ENCODE results near the gene CARD10. TPM values are rescaled to one million over a fixed set of nuclear protein-coding genes. Genes with fewer than 3 reads are reported as not detected.
A peak's percentile ranks its signal among the peaks of the same experiment; 100 is the strongest.

CARD10 gene
- polyA plus RNA-seq, 3 donors: 0.03 TPM; not detected in 2

GRCh38 chr22:37517826-37518450, 1.3 kb downstream of the CARD10 start:
- Histone ChIP-seq H3K27ac (ENCODE audit: low read depth in 1 of 2, low read length in 2 of 2) (no peak overlapping the region), H2AFZ (ENCODE audit: insufficient read depth, low read depth, low read length, poor library complexity, severe bottlenecking) (no peak overlapping the region), H3K27me3 (ENCODE audit: control insufficient read depth in 2 of 2, insufficient read depth in 2 of 2, low read length in 2 of 2) (peaks cover 16 to 46% of the 10 kb centered on the region in 2 donors), H3K79me2 (ENCODE audit: insufficient read depth, low read length) (no peaks in the 10 kb centered on the region), H3K9ac (ENCODE audit: insufficient read depth, low read length, poor library complexity, severe bottlenecking) (no peak overlapping the region), H3K36me3 (replicated peaks in 1 of 2; ENCODE audit: control insufficient read depth in 1 of 2, insufficient read depth in 2 of 2, low read length in 2 of 2) (no peaks in the 10 kb centered on the region), H3K9me3 (replicated peaks in 1 of 2; ENCODE audit: control insufficient read depth in 1 of 2, insufficient read depth in 1 of 2, low read length in 2 of 2) (peaks cover 0 to 6% of the 10 kb centered on the region in 2 donors), H3K4me3 (replicated peaks in 1 of 3; ENCODE audit: low read depth in 2 of 3, low read length in 3 of 3) (no peak overlapping the region), H4K20me1 (ENCODE audit: insufficient read depth, low read length) (no peaks in the 10 kb centered on the region), H3K4me1 (ENCODE audit: control insufficient read depth in 1 of 2, insufficient read depth in 2 of 2, low read length in 2 of 2) (peaks cover 4 to 12% of the 10 kb centered on the region in 2 donors), H3K4me2 (replicated peaks; ENCODE audit: extremely low read depth, low read length, poor library complexity, severe bottlenecking) (no peak overlapping the region)
- Mint-ChIP-seq H3K4me3 (peak overlapping the region in 1 of 2 donors; percentile 82), H3K27me3 (ENCODE audit: low read depth in 3 of 3) (peaks cover 44 to 60% (median 56%) of the 10 kb centered on the region in 3 donors), H3K27ac (no peak overlapping the region), H3K36me3 (peaks cover 0 to 2% of the 10 kb centered on the region in 2 donors), H3K4me1 (peaks cover 9% of the 10 kb centered on the region), H3K9me3 (peaks cover 3 to 16% (median 6%) of the 10 kb centered on the region in 7 donors)
- DNase-seq: no peak
- intact Hi-C loops (cut with micrococcal nuclease): no loop called here
- no peak for TF ChIP-seq CTCF (IDR thresholded peaks at IDR 0.05)
- 97% methylated on average over 12 of the region's 15 CpGs for WGBS (ENCODE audit: insufficient coverage)

GRCh38 chr22:37516456-37516855, 2.8 kb downstream of the CARD10 start:
- H3K27me3 ChIP-seq (ENCODE audit: control insufficient read depth in 2 of 2, insufficient read depth in 2 of 2, low read length in 2 of 2): peaks cover 16 to 41% of the 10 kb centered on the region in 2 donors
- peaks cover 4 to 12% of the 10 kb centered on the region in 2 donors for H3K4me1 ChIP-seq (ENCODE audit: control insufficient read depth in 1 of 2, insufficient read depth in 2 of 2, low read length in 2 of 2)
- peaks cover 0 to 2% of the 10 kb centered on the region in 2 donors for H3K36me3 Mint-ChIP-seq
- no peak overlapping the region for H2AFZ ChIP-seq (ENCODE audit: insufficient read depth, low read depth, low read length, poor library complexity, severe bottlenecking)
- peaks cover 0 to 6% of the 10 kb centered on the region in 2 donors for H3K9me3 ChIP-seq (replicated peaks in 1 of 2; ENCODE audit: control insufficient read depth in 1 of 2, insufficient read depth in 1 of 2, low read length in 2 of 2)
- no CpG with 5 or more reads among the region's 1 CpG for WGBS (ENCODE audit: insufficient coverage)
- H3K9ac ChIP-seq (ENCODE audit: insufficient read depth, low read length, poor library complexity, severe bottlenecking): no peak overlapping the region
- H3K27ac ChIP-seq (ENCODE audit: low read depth in 1 of 2, low read length in 2 of 2): no peak overlapping the region
- DNase-seq: no peak
- peaks cover 9% of the 10 kb centered on the region for H3K4me1 Mint-ChIP-seq
- no peak overlapping the region for H3K27ac Mint-ChIP-seq
- H3K9me3 Mint-ChIP-seq: peaks cover 3 to 16% (median 6%) of the 10 kb centered on the region in 7 donors
- intact Hi-C loops (cut with micrococcal nuclease): no loop called here
- H3K27me3 Mint-ChIP-seq (ENCODE audit: low read depth in 3 of 3): peaks cover 37 to 56% (median 52%) of the 10 kb centered on the region in 3 donors
- no peaks in the 10 kb centered on the region for H4K20me1 ChIP-seq (ENCODE audit: insufficient read depth, low read length)
- H3K4me3 ChIP-seq (replicated peaks in 1 of 3; ENCODE audit: low read depth in 2 of 3, low read length in 3 of 3): no peak overlapping the region
- no peaks in the 10 kb centered on the region for H3K36me3 ChIP-seq (replicated peaks in 1 of 2; ENCODE audit: control insufficient read depth in 1 of 2, insufficient read depth in 2 of 2, low read length in 2 of 2)
- H3K4me3 Mint-ChIP-seq: peak overlapping the region in 1 of 2 donors; percentile 13
- no peak overlapping the region for H3K4me2 ChIP-seq (replicated peaks; ENCODE audit: extremely low read depth, low read length, poor library complexity, severe bottlenecking)
- no peaks in the 10 kb centered on the region for H3K79me2 ChIP-seq (ENCODE audit: insufficient read depth, low read length)
- TF ChIP-seq CTCF (IDR thresholded peaks at IDR 0.05): no peak
